WTC11 (cell line): Measurements from ENCODE around the gene DNAJB12. TPM values are rescaled to one million over a fixed set of nuclear protein-coding genes. Genes with fewer than 3 reads are reported as not detected.

Experiments
- ATAC-seq: fragments of 200-7000 bp; cut with Tn5 transposase; 2 replicates; pipeline ENCODE4 v1.10.0; 2021; ENCODE audit warnings: mild to moderate bottlenecking, moderate library complexity
- CTCF ChIA-PET: fragments of 300-600 bp; sonication (Branson Sonifier 250); formaldehyde crosslinking; loops from one replicate; lab custom pipeline; 2021; ENCODE audit warnings: antibody characterized with exemption; lab: Charles Lee
- POLR2A ChIA-PET: fragments of 350-600 bp; sonication (Branson Sonifier 250); formaldehyde crosslinking; loops from one replicate; lab custom pipeline; 2021; ENCODE audit warnings: antibody characterized with exemption; lab: Charles Lee
- DNase-seq: peaks from one replicate; pipeline ENCODE4 v3.0.0; 2021; ENCODE audit warnings: low spot score
- H3K27ac Mint-ChIP-seq: 2 replicates; pipeline ENCODE4 v1.8.0; 2021; ENCODE audit warnings: mixed read lengths
- H3K27me3 Mint-ChIP-seq: 2 replicates; pipeline ENCODE4 v1.8.0; 2021; ENCODE audit warnings: low read depth, mild to moderate bottlenecking, moderate library complexity, mixed read lengths
- H3K36me3 Mint-ChIP-seq: 2 replicates; pipeline ENCODE4 v1.8.0; 2021; ENCODE audit warnings: mixed read lengths
- H3K4me1 Mint-ChIP-seq: 2 replicates; pipeline ENCODE4 v1.8.0; 2022; ENCODE audit warnings: mixed read lengths
- H3K4me3 Mint-ChIP-seq: 2 replicates; pipeline ENCODE4 v1.8.0; 2021; ENCODE audit warnings: mild to moderate bottlenecking, moderate library complexity, mixed read lengths
- H3K9me3 Mint-ChIP-seq: 2 replicates; pipeline ENCODE4 v1.8.0; 2021; ENCODE audit warnings: mixed read lengths
- ATF3 ChIP-seq: sonication (generic); formaldehyde crosslinking; conservative IDR thresholded peaks from 2 replicates; pipeline ENCODE4 v1.8.1; 2022; ENCODE audit warnings: mild to moderate bottlenecking, missing genetic modification reagents
- CBFB ChIP-seq: sonication (generic); formaldehyde crosslinking; IDR thresholded peaks from 2 replicates; pipeline ENCODE4 v1.8.1; 2022; ENCODE audit warnings: mild to moderate bottlenecking, low read depth, missing genetic modification reagents
- CREB1 ChIP-seq: sonication (generic); formaldehyde crosslinking; IDR thresholded peaks from 2 replicates; pipeline ENCODE4 v1.8.0; 2023; ENCODE audit warnings: mild to moderate bottlenecking, missing genetic modification reagents
- ELF4 ChIP-seq: sonication (generic); formaldehyde crosslinking; IDR thresholded peaks from 2 replicates; pipeline ENCODE4 v1.8.1; 2022; ENCODE audit warnings: low read depth, mild to moderate bottlenecking, moderate library complexity, missing genetic modification reagents
- ESRRA ChIP-seq: sonication (generic); formaldehyde crosslinking; IDR thresholded peaks from 2 replicates; pipeline ENCODE4 v1.8.1; 2022; ENCODE audit warnings: mild to moderate bottlenecking, missing genetic modification reagents, borderline replicate concordance
- GABPB1 ChIP-seq: sonication (generic); formaldehyde crosslinking; IDR thresholded peaks from 2 replicates; pipeline ENCODE4 v1.8.1; 2023; ENCODE audit warnings: mild to moderate bottlenecking, missing genetic modification reagents
- GTF2I ChIP-seq: fragments of 250-450 bp; sonication (Bioruptor Pico); conservative IDR thresholded peaks from 2 replicates; pipeline ENCODE4 v1.4.0; 2021; ENCODE audit warnings: mild to moderate bottlenecking
- HMGA2 ChIP-seq: fragments of 250-450 bp; sonication (Bioruptor Pico); IDR thresholded peaks from 2 replicates; pipeline ENCODE4 v1.4.0; 2021; ENCODE audit warnings: mild to moderate bottlenecking, moderate library complexity
- IRF2 ChIP-seq: sonication (generic); formaldehyde crosslinking; IDR thresholded peaks from 2 replicates; pipeline ENCODE4 v1.8.0; 2022; ENCODE audit warnings: low read depth, missing genetic modification reagents, borderline replicate concordance
- JUN ChIP-seq: sonication (generic); formaldehyde crosslinking; IDR thresholded peaks from 2 replicates; pipeline ENCODE4 v1.8.0; 2023; ENCODE audit warnings: mild to moderate bottlenecking, missing genetic modification reagents
- NFYB ChIP-seq: sonication (generic); formaldehyde crosslinking; conservative IDR thresholded peaks from 2 replicates; pipeline ENCODE4 v1.8.0; 2022; ENCODE audit warnings: low read depth, missing genetic modification reagents
- NR2C2 ChIP-seq: sonication (generic); formaldehyde crosslinking; IDR thresholded peaks from 2 replicates; pipeline ENCODE4 v1.8.0; 2022; ENCODE audit warnings: mild to moderate bottlenecking, missing genetic modification reagents
- NR3C1 ChIP-seq: sonication (generic); formaldehyde crosslinking; conservative IDR thresholded peaks from 2 replicates; pipeline ENCODE4 v1.8.1; 2023; ENCODE audit warnings: low read depth, mild to moderate bottlenecking, missing genetic modification reagents
- OVOL2 ChIP-seq: fragments of 250-450 bp; sonication (Bioruptor Pico); IDR thresholded peaks from 2 replicates; pipeline ENCODE4 v1.9.0; 2021; ENCODE audit warnings: mild to moderate bottlenecking, borderline replicate concordance
- TEAD4 ChIP-seq: sonication (generic); formaldehyde crosslinking; IDR thresholded peaks from 2 replicates; pipeline ENCODE4 v1.8.0; 2022; ENCODE audit warnings: mild to moderate bottlenecking, missing genetic modification reagents
- ZNF416 ChIP-seq: fragments of 250-450 bp; sonication (Bioruptor Pico); IDR thresholded peaks from 2 replicates; pipeline ENCODE4 v1.9.0; 2021; ENCODE audit warnings: mild to moderate bottlenecking, inconsistent platforms
- ZSCAN18 ChIP-seq: fragments of 250-450 bp; sonication (Bioruptor Pico); IDR thresholded peaks from 2 replicates; pipeline ENCODE4 v2.1.2; 2022; ENCODE audit warnings: mild to moderate bottlenecking, moderate library complexity
- total RNA-seq: library from RNA; stranded (reverse); gene quantifications from 3 replicates; pipeline ENCODE4 v1.2.3, GENCODE V29; 2021
- TF ChIP-seq, protein P1 (sequence below): sonication (generic); formaldehyde crosslinking; IDR thresholded peaks from 2 replicates; pipeline ENCODE4 v1.8.0; 2022; ENCODE audit warnings: mild to moderate bottlenecking, missing genetic modification reagents
- TF ChIP-seq, protein P2 (sequence below): sonication (generic); formaldehyde crosslinking; IDR thresholded peaks from 2 replicates; pipeline ENCODE4 v1.8.1; 2023; ENCODE audit warnings: mild to moderate bottlenecking, missing genetic modification reagents
- TF ChIP-seq, protein P3 (sequence below): fragments of 250-450 bp; sonication (Bioruptor Pico); IDR thresholded peaks from 2 replicates; pipeline ENCODE4 v1.9.0; 2021; ENCODE audit warnings: mild to moderate bottlenecking, borderline replicate concordance
- TF ChIP-seq, protein P4 (sequence below): fragments of 250-450 bp; sonication (Bioruptor Pico); IDR thresholded peaks from 2 replicates; pipeline ENCODE4 v1.9.0; 2021; ENCODE audit warnings: moderate library complexity, mild to moderate bottlenecking, inconsistent platforms, borderline replicate concordance
- TF ChIP-seq, protein P5 (sequence below): fragments of 200-600 bp; IDR thresholded peaks from 2 replicates; pipeline ENCODE4 v1.8.0; 2022; ENCODE audit warnings: antibody characterized with exemption
- TF ChIP-seq, protein P6 (sequence below): sonication (generic); formaldehyde crosslinking; IDR thresholded peaks from 2 replicates; pipeline ENCODE4 v1.8.1; 2022; ENCODE audit warnings: missing genetic modification reagents, borderline replicate concordance

Gene DNAJB12
- total RNA-seq, 1 experiment from 2014 or later = 21.6 TPM

DNA sequence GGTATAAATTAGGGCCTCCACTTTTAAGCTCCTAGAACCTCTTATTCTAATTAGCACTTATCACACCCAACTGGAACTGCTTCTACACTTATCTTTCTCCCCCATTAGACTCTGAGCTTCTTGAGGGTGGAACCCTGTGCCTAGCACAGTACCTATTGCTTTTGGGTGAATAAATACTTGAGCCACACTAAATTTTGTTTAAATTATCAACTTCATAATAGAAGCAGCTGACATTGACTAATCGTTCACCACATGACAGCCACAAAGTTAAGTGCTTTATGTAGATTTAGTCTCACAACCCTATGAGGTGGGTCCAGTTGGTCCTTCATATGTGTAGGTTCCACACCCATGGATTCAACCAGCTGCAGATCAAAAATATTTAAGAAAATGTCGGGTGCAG is 36.0 kb upstream of the DNAJB12 start:
- no peak for ATAC-seq

DNA sequence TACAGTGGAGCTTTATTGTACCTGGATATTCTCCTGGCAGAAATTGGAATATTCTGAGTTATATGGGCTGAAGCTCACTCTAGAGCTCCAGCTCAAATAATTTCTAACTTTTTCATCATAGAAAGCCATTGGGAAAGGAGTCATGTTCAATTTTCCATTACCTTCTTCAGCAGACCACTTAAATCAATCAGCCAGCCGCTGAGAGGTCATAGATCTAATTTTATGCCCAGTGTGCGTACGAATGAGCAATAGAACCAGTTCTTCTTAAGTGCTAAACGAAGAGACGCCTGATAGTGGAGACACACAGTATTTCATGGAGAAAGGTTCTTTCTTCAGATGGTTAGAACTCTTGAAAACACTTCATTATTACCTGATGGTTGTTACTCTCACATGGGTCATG is 35.0 kb upstream of the DNAJB12 start:
- Mint-ChIP-seq H3K9me3 (no peaks in the 10 kb centered on the region), H3K27me3 (no peaks in the 10 kb centered on the region), H3K27ac (no peak overlapping the region), H3K36me3 (no peaks in the 10 kb centered on the region), H3K4me3 (no peak overlapping the region), H3K4me1 (peaks cover 14% of the 10 kb centered on the region)
- ChIA-PET CTCF (no interaction called here), POLR2A (no interaction called here)
- no peak for DNase-seq
- no peak for ATAC-seq
- TF ChIP-seq ELF4 (CRISPR knock-in tag) = no peak
- TF ChIP-seq ZSCAN18 (CRISPR knock-in tag) = no peak
- TF ChIP-seq, protein P1, sequence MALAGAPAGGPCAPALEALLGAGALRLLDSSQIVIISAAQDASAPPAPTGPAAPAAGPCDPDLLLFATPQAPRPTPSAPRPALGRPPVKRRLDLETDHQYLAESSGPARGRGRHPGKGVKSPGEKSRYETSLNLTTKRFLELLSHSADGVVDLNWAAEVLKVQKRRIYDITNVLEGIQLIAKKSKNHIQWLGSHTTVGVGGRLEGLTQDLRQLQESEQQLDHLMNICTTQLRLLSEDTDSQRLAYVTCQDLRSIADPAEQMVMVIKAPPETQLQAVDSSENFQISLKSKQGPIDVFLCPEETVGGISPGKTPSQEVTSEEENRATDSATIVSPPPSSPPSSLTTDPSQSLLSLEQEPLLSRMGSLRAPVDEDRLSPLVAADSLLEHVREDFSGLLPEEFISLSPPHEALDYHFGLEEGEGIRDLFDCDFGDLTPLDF (CRISPR knock-in tag) = no peak
- TF ChIP-seq GABPB1 (CRISPR knock-in tag) = no peak
- no peak for TF ChIP-seq NR2C2
- no peak for TF ChIP-seq TEAD4 (CRISPR knock-in tag)
- no peak for TF ChIP-seq ESRRA (CRISPR knock-in tag)
- no peak for TF ChIP-seq NR3C1 (CRISPR knock-in tag)
- TF ChIP-seq HMGA2 (CRISPR knock-in tag) = no peak
- TF ChIP-seq, protein P2, sequence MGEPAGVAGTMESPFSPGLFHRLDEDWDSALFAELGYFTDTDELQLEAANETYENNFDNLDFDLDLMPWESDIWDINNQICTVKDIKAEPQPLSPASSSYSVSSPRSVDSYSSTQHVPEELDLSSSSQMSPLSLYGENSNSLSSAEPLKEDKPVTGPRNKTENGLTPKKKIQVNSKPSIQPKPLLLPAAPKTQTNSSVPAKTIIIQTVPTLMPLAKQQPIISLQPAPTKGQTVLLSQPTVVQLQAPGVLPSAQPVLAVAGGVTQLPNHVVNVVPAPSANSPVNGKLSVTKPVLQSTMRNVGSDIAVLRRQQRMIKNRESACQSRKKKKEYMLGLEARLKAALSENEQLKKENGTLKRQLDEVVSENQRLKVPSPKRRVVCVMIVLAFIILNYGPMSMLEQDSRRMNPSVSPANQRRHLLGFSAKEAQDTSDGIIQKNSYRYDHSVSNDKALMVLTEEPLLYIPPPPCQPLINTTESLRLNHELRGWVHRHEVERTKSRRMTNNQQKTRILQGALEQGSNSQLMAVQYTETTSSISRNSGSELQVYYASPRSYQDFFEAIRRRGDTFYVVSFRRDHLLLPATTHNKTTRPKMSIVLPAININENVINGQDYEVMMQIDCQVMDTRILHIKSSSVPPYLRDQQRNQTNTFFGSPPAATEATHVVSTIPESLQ (CRISPR knock-in tag) = no peak
- TF ChIP-seq OVOL2 = no peak
- TF ChIP-seq, protein P3, sequence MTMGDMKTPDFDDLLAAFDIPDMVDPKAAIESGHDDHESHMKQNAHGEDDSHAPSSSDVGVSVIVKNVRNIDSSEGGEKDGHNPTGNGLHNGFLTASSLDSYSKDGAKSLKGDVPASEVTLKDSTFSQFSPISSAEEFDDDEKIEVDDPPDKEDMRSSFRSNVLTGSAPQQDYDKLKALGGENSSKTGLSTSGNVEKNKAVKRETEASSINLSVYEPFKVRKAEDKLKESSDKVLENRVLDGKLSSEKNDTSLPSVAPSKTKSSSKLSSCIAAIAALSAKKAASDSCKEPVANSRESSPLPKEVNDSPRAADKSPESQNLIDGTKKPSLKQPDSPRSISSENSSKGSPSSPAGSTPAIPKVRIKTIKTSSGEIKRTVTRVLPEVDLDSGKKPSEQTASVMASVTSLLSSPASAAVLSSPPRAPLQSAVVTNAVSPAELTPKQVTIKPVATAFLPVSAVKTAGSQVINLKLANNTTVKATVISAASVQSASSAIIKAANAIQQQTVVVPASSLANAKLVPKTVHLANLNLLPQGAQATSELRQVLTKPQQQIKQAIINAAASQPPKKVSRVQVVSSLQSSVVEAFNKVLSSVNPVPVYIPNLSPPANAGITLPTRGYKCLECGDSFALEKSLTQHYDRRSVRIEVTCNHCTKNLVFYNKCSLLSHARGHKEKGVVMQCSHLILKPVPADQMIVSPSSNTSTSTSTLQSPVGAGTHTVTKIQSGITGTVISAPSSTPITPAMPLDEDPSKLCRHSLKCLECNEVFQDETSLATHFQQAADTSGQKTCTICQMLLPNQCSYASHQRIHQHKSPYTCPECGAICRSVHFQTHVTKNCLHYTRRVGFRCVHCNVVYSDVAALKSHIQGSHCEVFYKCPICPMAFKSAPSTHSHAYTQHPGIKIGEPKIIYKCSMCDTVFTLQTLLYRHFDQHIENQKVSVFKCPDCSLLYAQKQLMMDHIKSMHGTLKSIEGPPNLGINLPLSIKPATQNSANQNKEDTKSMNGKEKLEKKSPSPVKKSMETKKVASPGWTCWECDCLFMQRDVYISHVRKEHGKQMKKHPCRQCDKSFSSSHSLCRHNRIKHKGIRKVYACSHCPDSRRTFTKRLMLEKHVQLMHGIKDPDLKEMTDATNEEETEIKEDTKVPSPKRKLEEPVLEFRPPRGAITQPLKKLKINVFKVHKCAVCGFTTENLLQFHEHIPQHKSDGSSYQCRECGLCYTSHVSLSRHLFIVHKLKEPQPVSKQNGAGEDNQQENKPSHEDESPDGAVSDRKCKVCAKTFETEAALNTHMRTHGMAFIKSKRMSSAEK (CRISPR knock-in tag) = no peak
- no peak for TF ChIP-seq ATF3 (CRISPR knock-in tag)
- TF ChIP-seq GTF2I (CRISPR knock-in tag) = no peak

More for the DNA sequence above, 36.0 kb upstream of the DNAJB12 start:
- Mint-ChIP-seq H3K27me3 (no peaks in the 10 kb centered on the region), H3K4me1 (peaks cover 10% of the 10 kb centered on the region), H3K9me3 (peaks cover 4% of the 10 kb centered on the region), H3K27ac (no peak overlapping the region), H3K36me3 (peaks cover 6% of the 10 kb centered on the region)
- POLR2A ChIA-PET = no interaction called here
- no peak for DNase-seq
- TF ChIP-seq NFYB (CRISPR knock-in tag) (no peak), CBFB (CRISPR knock-in tag) (no peak), CREB1 (CRISPR knock-in tag) (no peak), IRF2 (CRISPR knock-in tag) (no peak), ZNF416 (CRISPR knock-in tag) (no peak), JUN (no peak)
- TF ChIP-seq, protein P4, sequence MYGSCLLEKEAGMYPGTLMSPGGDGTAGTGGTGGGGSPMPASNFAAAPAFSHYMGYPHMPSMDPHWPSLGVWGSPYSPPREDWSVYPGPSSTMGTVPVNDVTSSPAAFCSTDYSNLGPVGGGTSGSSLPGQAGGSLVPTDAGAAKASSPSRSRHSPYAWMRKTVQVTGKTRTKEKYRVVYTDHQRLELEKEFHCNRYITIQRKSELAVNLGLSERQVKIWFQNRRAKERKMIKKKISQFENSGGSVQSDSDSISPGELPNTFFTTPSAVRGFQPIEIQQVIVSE (CRISPR knock-in tag) = no peak
- TF ChIP-seq, protein P5, sequence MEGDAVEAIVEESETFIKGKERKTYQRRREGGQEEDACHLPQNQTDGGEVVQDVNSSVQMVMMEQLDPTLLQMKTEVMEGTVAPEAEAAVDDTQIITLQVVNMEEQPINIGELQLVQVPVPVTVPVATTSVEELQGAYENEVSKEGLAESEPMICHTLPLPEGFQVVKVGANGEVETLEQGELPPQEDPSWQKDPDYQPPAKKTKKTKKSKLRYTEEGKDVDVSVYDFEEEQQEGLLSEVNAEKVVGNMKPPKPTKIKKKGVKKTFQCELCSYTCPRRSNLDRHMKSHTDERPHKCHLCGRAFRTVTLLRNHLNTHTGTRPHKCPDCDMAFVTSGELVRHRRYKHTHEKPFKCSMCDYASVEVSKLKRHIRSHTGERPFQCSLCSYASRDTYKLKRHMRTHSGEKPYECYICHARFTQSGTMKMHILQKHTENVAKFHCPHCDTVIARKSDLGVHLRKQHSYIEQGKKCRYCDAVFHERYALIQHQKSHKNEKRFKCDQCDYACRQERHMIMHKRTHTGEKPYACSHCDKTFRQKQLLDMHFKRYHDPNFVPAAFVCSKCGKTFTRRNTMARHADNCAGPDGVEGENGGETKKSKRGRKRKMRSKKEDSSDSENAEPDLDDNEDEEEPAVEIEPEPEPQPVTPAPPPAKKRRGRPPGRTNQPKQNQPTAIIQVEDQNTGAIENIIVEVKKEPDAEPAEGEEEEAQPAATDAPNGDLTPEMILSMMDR = no peak
- TF ChIP-seq, protein P6, sequence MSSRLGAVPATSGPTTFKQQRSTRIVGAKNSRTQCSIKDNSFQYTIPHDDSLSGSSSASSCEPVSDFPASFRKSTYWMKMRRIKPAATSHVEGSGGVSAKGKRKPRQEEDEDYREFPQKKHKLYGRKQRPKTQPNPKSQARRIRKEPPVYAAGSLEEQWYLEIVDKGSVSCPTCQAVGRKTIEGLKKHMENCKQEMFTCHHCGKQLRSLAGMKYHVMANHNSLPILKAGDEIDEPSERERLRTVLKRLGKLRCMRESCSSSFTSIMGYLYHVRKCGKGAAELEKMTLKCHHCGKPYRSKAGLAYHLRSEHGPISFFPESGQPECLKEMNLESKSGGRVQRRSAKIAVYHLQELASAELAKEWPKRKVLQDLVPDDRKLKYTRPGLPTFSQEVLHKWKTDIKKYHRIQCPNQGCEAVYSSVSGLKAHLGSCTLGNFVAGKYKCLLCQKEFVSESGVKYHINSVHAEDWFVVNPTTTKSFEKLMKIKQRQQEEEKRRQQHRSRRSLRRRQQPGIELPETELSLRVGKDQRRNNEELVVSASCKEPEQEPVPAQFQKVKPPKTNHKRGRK (CRISPR knock-in tag) = no peak
- TF ChIP-seq, all 79 proteins: peak for 0
- CTCF ChIA-PET = interaction anchor here (1.2 kb wide), 1 partner anchor 15 kb away, joined by 3 read pairs; no protein-coding TSS in a partner anchor
- no peak overlapping the region for H3K4me3 Mint-ChIP-seq
